ENCODE measurements around the gene PRKCH.

- TF ChIP-seq CTCF (IDR thresholded peaks at IDR 0.05) (no peak), POLR2A (IDR thresholded peaks at IDR 0.05) (no peak)
Measured at GRCh38 chr14:61561104-61561503, 239.7 kb downstream of the PRKCH start.
